Sigmoid colon (tissue), 7 donors: Measurements from ENCODE around the gene P2RY14. TPM values are rescaled to one million over a fixed set of nuclear protein-coding genes. Genes with fewer than 3 reads are reported as not detected.

ENCODE experiments used
- DNase-seq: peaks from one replicate; pipeline ENCODE4 v3.0.0-alpha.2; 2019
- H3K27ac ChIP-seq, 4 donors: fragments of 200-600 bp; sonication (generic); one replicate each; pipeline ENCODE4 v1.5.1; 2016 to 2019; ENCODE audit warnings: mild to moderate bottlenecking in 1 of 4
- H3K27me3 ChIP-seq, 3 donors: fragments of 200-600 bp; sonication (generic); one replicate each; pipeline ENCODE4 v1.5.1; 2019; ENCODE audit warnings: mild to moderate bottlenecking in 1 of 3
- H3K36me3 ChIP-seq, 4 donors: fragments of 200-600 bp; sonication (generic); one replicate each; pipeline ENCODE4 v1.5.1; 2016 to 2019
- H3K4me1 ChIP-seq, 4 donors: fragments of 200-600 bp; sonication (generic); one replicate each; pipeline ENCODE4 v1.5.1; 2017 to 2019
- H3K4me3 ChIP-seq, 4 donors: fragments of 200-600 bp; sonication (generic); one replicate each; pipeline ENCODE4 v1.5.1; 2017 to 2019; ENCODE audit warnings: mild to moderate bottlenecking in 2 of 4, moderate library complexity in 1 of 4
- H3K9me3 ChIP-seq, 4 donors: fragments of 200-600 bp in 3 of 4; sonication (generic) in 3 of 4; one replicate each; pipeline versions ENCODE4 v1.5.1 to v1.6.1; 2013 to 2019
- EP300 ChIP-seq, 4 donors: sonication (generic); formaldehyde crosslinking; IDR thresholded peaks; one replicate each; pipeline ENCODE4 v1.6.1; 2017; ENCODE audit warnings: antibody characterized with exemption in 4 of 4
- POLR2A ChIP-seq, 2 donors: fragments of 450-650 bp; IDR thresholded peaks; one replicate each; pipeline ENCODE4 v1.6.1; 2016; ENCODE audit warnings: antibody characterized with exemption in 2 of 2, mild to moderate bottlenecking in 2 of 2, moderate library complexity in 2 of 2
- POLR2AphosphoS5 ChIP-seq, 4 donors: sonication (generic); formaldehyde crosslinking; IDR thresholded peaks; one replicate each; pipeline ENCODE4 v1.6.1; 2017; ENCODE audit warnings: antibody characterized with exemption in 4 of 4
- WGBS, 2 donors: extraction: QIAGEN DNeasy Blood & Tissue Kit; methylation state at CpG; one replicate each; pipeline ENCODE4 v1.1.7; 2013; 5-methylcytosine and 5-hydroxymethylcytosine counted together
- intact Hi-C: fragments of 100-400 bp; cut with DNase I; formaldehyde crosslinking; loops from one replicate; pipeline ENCODE4 v1.15.1; 2023
- polyA plus RNA-seq, 3 donors: library from polyadenylated mRNA; stranded (reverse); fragments of 200-250 nt; gene quantifications; one replicate each; pipeline ENCODE4 v1.2.3, GENCODE V29; 2013
- small RNA-seq, 3 donors: library from RNA; depleted of rRNA; stranded (forward); fragments of <200 nt; gene quantifications; one replicate each; pipeline ENCODE3, GENCODE V24; 2016
- total RNA-seq, 4 donors: library from RNA; depleted of rRNA; stranded (reverse); fragments of >200 nt; gene quantifications; one replicate each; pipeline ENCODE4 v1.1.0, GENCODE V29; 2016
- TF ChIP-seq, protein P1 (sequence below), 4 experiments: fragments of 450-650 bp in 3 of 4; fragments of 200-600 bp in 1 of 4; IDR thresholded peaks; one replicate each; pipeline ENCODE4 v1.5.1; 2016 to 2019; ENCODE audit warnings: antibody characterized with exemption in 4 of 4, mild to moderate bottlenecking in 3 of 4, moderate library complexity in 2 of 4
- donor health status: healthy with polysubstance abuse.
- donor health status: Bipolar disorder and iron deficiency.
- donor health status: healthy.

P2RY14 gene
- total and polyA plus RNA-seq, 7 donors = 2.5 to 26.7 (median 6.5) TPM

- TF ChIP-seq EP300 (IDR thresholded peaks at IDR 0.05) = peak in 1 of 4 donors; percentile 21
- TF ChIP-seq POLR2AphosphoS5 (IDR thresholded peaks at IDR 0.05) = peak in 1 of 4 donors; percentile 10
- TF ChIP-seq POLR2A (IDR thresholded peaks at IDR 0.05) = no peak
- H3K27ac ChIP-seq = peak overlapping the region in 1 of 4 donors; percentile 29
- H3K4me1 ChIP-seq = no peaks in the 10 kb centered on the region
- WGBS, 2 donors = 73 to 79% methylated on average over 9 of the region's 9 CpGs
- H3K9me3 ChIP-seq = no peaks in the 10 kb centered on the region
- intact Hi-C loops = loop anchor here (5.0 to 10.0 kb wide), 3 partner anchors 58 to 745 kb away; partner anchors contain the start of gene P2RY13
- DNase-seq = no peak
- no peaks in the 10 kb centered on the region for H3K36me3 ChIP-seq
- H3K4me3 ChIP-seq = no peak overlapping the region
- no peaks in the 10 kb centered on the region for H3K27me3 ChIP-seq
Observed at GRCh38 chr3:151169262-151169947, 108.9 kb downstream of the P2RY14 start.

GRCh38 chr3:151168269-151169094 is 109.9 kb downstream of the P2RY14 start:
- H3K27ac ChIP-seq = peak overlapping the region in 1 of 4 donors; percentile 46
- 14 to 32% methylated on average over 7 of the region's 7 CpGs for WGBS, 2 donors
- H3K36me3 ChIP-seq = no peaks in the 10 kb centered on the region
- no peaks in the 10 kb centered on the region for H3K9me3 ChIP-seq
- no peaks in the 10 kb centered on the region for H3K4me1 ChIP-seq
- no peak overlapping the region for H3K4me3 ChIP-seq
- TF ChIP-seq, protein P1, sequence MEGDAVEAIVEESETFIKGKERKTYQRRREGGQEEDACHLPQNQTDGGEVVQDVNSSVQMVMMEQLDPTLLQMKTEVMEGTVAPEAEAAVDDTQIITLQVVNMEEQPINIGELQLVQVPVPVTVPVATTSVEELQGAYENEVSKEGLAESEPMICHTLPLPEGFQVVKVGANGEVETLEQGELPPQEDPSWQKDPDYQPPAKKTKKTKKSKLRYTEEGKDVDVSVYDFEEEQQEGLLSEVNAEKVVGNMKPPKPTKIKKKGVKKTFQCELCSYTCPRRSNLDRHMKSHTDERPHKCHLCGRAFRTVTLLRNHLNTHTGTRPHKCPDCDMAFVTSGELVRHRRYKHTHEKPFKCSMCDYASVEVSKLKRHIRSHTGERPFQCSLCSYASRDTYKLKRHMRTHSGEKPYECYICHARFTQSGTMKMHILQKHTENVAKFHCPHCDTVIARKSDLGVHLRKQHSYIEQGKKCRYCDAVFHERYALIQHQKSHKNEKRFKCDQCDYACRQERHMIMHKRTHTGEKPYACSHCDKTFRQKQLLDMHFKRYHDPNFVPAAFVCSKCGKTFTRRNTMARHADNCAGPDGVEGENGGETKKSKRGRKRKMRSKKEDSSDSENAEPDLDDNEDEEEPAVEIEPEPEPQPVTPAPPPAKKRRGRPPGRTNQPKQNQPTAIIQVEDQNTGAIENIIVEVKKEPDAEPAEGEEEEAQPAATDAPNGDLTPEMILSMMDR (IDR thresholded peaks at IDR 0.05) = peak; percentile 15 to 64 (median 52)
- no peak for TF ChIP-seq EP300 (IDR thresholded peaks at IDR 0.05)
- H3K27me3 ChIP-seq = no peaks in the 10 kb centered on the region
- peak; percentile 84 for DNase-seq
- intact Hi-C loops = loop anchor here (1.0 to 10.0 kb wide), 4 partner anchors 59 to 746 kb away; partner anchors contain the start of gene P2RY13

GRCh38 chr3:151166161-151166560 is 112.2 kb downstream of the P2RY14 start:
- DNase-seq = no peak
- no peak for TF ChIP-seq EP300 (IDR thresholded peaks at IDR 0.05)
- TF ChIP-seq POLR2AphosphoS5 (IDR thresholded peaks at IDR 0.05) = no peak
- TF ChIP-seq, protein P1 (IDR thresholded peaks at IDR 0.05) = no peak
- no peak for TF ChIP-seq POLR2A (IDR thresholded peaks at IDR 0.05)
- WGBS, 2 donors = 82 to 90% methylated on average over 3 of the region's 3 CpGs
- Histone ChIP-seq H3K36me3 (no peaks in the 10 kb centered on the region), H3K9me3 (no peaks in the 10 kb centered on the region), H3K27ac (no peak overlapping the region), H3K27me3 (no peaks in the 10 kb centered on the region), H3K4me1 (no peaks in the 10 kb centered on the region), H3K4me3 (no peak overlapping the region)
- intact Hi-C loops = loop anchor here (5.0 to 10.0 kb wide), 3 partner anchors 61 to 749 kb away; partner anchors contain the start of gene P2RY13

GRCh38 chr3:151165226-151165625 is 113.1 kb downstream of the P2RY14 start:
- H3K27ac ChIP-seq = no peak overlapping the region
- no peaks in the 10 kb centered on the region for H3K9me3 ChIP-seq
- H3K36me3 ChIP-seq = no peaks in the 10 kb centered on the region
- TF ChIP-seq POLR2AphosphoS5 (IDR thresholded peaks at IDR 0.05) (no peak), EP300 (IDR thresholded peaks at IDR 0.05) (no peak), POLR2A (IDR thresholded peaks at IDR 0.05) (no peak)
- TF ChIP-seq, protein P1 (IDR thresholded peaks at IDR 0.05) = no peak
- no peak for DNase-seq
- H3K4me1 ChIP-seq = no peaks in the 10 kb centered on the region
- no peak overlapping the region for H3K4me3 ChIP-seq
- WGBS, 2 donors = 92% methylated on average over 7 of the region's 7 CpGs
- H3K27me3 ChIP-seq = no peaks in the 10 kb centered on the region
- intact Hi-C loops = loop anchor here (5.0 to 10.0 kb wide), 3 partner anchors 62 to 750 kb away; partner anchors contain the start of gene P2RY13

Small RNA genes lying within 50 kb of the gene (small RNA-seq; reads per million reads assigned to genes)
- gene RNA5SP145 = 0.75 to 3.5 (median 2.4) reads per million in 3 donors

Other genes starting within 250 kb of the P2RY14 start
- under 1 TPM; 0.16 to 0.71 (median 0.48) TPM for gene MED12L, start 192.9 kb downstream of the P2RY14 start, total RNA-seq
- gene MED12L, start 192.9 kb downstream of the P2RY14 start, polyA plus RNA-seq = under 1 TPM in 1 of 3 donors, not detected in 2; 0.19 TPM
- gene GPR171, start 75.3 kb downstream of the P2RY14 start, total RNA-seq = 1 to 10 TPM in 1 of 4 donors, under 1 TPM in 2, not detected in 1; 0.41 to 2.6 (median 0.55) TPM
- 1 to 10 TPM in 1 of 3 donors, under 1 TPM in 1, not detected in 1; 0.46 to 8.9 TPM for gene GPR171, start 75.3 kb downstream of the P2RY14 start, polyA plus RNA-seq
- gene GPR87, start 38.3 kb upstream of the P2RY14 start, total RNA-seq = not detected
- gene GPR87, start 38.3 kb upstream of the P2RY14 start, polyA plus RNA-seq = under 1 TPM in 1 of 3 donors, not detected in 2; 0.07 TPM
- gene P2RY13, start 51.0 kb upstream of the P2RY14 start, total RNA-seq = 1 to 10 TPM in 2 of 4 donors, under 1 TPM in 2; 0.28 to 2.3 (median 1.3) TPM
- 1 to 10 TPM in 2 of 3 donors, under 1 TPM in 1; 0.60 to 3.9 (median 3.0) TPM for gene P2RY13, start 51.0 kb upstream of the P2RY14 start, polyA plus RNA-seq
- 1 to 10 TPM; 1.7 to 9.3 (median 4.6) TPM for gene P2RY12, start 106.2 kb upstream of the P2RY14 start, total RNA-seq
- 1 to 10 TPM in 2 of 3 donors, under 1 TPM in 1; 0.60 to 2.1 (median 1.5) TPM for gene P2RY12, start 106.2 kb upstream of the P2RY14 start, polyA plus RNA-seq
- gene IGSF10, start 182.5 kb upstream of the P2RY14 start, total RNA-seq = 1 to 10 TPM in 3 of 4 donors, under 1 TPM in 1; 0.41 to 7.2 (median 1.7) TPM
- gene IGSF10, start 182.5 kb upstream of the P2RY14 start, polyA plus RNA-seq = under 1 TPM; 0.46 to 0.70 (median 0.60) TPM